ENCODE data around the gene APOO. TPM values are rescaled to one million over a fixed set of nuclear protein-coding genes. Genes with fewer than 3 reads are reported as not detected.

APOO gene
- total RNA-seq, 1 experiment from 2014 or later: 95.3 TPM

DNA sequence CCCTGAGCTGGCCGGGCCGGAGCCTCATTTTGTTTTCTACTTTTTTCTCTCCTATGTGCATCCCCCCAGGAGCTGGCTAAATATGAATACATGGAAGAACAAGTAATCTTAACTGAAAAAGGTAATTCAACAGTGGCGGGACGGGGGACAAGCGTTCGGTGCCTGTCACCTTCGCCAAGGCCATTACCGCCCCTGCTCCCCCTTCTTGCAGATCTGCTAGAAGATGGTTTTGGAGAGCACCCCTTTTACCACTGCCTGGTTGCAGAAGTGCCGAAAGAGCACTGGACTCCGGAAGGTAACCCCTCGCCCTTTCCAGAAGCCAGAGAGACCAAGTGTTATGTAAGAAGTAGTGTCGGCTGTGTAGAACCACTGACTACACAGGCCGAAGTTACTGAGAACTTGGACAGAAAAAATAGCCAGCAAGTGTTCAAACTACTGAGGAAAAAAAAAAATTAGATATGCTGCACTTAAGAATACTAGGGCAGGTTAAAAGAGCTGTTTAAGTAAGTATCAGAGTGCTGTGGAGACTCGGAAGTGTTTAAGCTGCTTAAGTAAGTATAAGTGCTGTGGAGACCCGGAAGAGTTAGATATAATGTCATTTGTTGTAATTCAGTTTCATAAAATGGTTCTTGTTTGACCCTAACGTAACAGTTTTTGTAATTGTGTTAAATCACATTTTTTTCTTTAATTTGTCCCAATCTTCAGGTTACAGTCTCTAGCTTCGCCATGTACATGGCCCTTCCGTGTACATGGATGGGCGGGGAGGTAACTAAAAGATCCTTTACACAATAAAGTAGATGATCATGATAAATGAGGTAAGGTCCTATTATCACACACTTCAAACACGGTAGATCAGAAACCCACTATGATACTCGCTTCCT, 123.9 kb downstream of the APOO start:
- Histone ChIP-seq H2BK15ac (ENCODE audit: low read depth, low read length) (no peak overlapping the region), H3K4me2 (ENCODE audit: insufficient read depth, insufficient read length, low read length) (peak overlapping the region; percentile 96), H3K9me3 (ENCODE audit: control insufficient read depth, low read depth, low read length) (no peaks in the 10 kb centered on the region), H3K79me1 (ENCODE audit: insufficient read depth, low read depth, low read length, poor library complexity, severe bottlenecking) (no peaks in the 10 kb centered on the region), H4K20me1 (ENCODE audit: control insufficient read depth, insufficient read depth, insufficient read length) (no peaks in the 10 kb centered on the region), H3K56ac (ENCODE audit: insufficient read length, low read depth, low read length) (no peak overlapping the region), H3K79me2 (ENCODE audit: insufficient read depth, low read length) (no peaks in the 10 kb centered on the region), H2BK20ac (ENCODE audit: low read depth, low read length, poor library complexity, severe bottlenecking) (no peak overlapping the region), H3K27ac (ENCODE audit: insufficient read length, low read depth, low read length) (no peak overlapping the region), H4K5ac (ENCODE audit: insufficient read length, low read depth, low read length) (no peak overlapping the region), H4K8ac (replicated peaks; ENCODE audit: insufficient read length, low read depth, low read length) (no peak overlapping the region), H3T11ph (ENCODE audit: low read length) (no peak overlapping the region), H3K9ac (ENCODE audit: extremely low read depth, insufficient read length, low read length) (peak overlapping the region; percentile 36), H2BK12ac (ENCODE audit: insufficient read length, low read depth, low read length) (no peak overlapping the region), H3K4me1 (ENCODE audit: insufficient read depth, low read length) (no peaks in the 10 kb centered on the region), H3K18ac (ENCODE audit: insufficient read length, low read depth, low read length) (no peak overlapping the region), H3K23me2 (ENCODE audit: insufficient read length, low read depth, low read length, poor library complexity, severe bottlenecking) (peaks cover 3% of the 10 kb centered on the region), H3K23ac (ENCODE audit: insufficient read length, low read depth, low read length) (no peak overlapping the region), H3K4ac (ENCODE audit: low read depth, low read length) (no peak overlapping the region), H3K14ac (ENCODE audit: insufficient read depth, low read length) (no peak overlapping the region), H2BK120ac (ENCODE audit: low read depth, low read length, poor library complexity, severe bottlenecking) (no peak overlapping the region), H3K27me3 (ENCODE audit: insufficient read depth, low read length) (no peaks in the 10 kb centered on the region), H2AK5ac (ENCODE audit: insufficient read length, low read length) (no peak overlapping the region), H4K91ac (ENCODE audit: insufficient read length, low read depth, low read length) (no peak overlapping the region), H2AFZ (ENCODE audit: low read length) (no peak overlapping the region), H2BK5ac (ENCODE audit: insufficient read length, low read length) (no peak overlapping the region)
- H3K27ac Mint-ChIP-seq: peak overlapping the region in 2 of 3 experiments; percentile 81 to 93; a peak in 4 of 7 replicates
- WGBS (ENCODE audit: extremely low coverage, insufficient read length, low lambda C conversion rate): no CpG with 5 or more reads among the region's 21 CpGs
- no peak for DNase-seq
- TF ChIP-seq, protein P1, sequence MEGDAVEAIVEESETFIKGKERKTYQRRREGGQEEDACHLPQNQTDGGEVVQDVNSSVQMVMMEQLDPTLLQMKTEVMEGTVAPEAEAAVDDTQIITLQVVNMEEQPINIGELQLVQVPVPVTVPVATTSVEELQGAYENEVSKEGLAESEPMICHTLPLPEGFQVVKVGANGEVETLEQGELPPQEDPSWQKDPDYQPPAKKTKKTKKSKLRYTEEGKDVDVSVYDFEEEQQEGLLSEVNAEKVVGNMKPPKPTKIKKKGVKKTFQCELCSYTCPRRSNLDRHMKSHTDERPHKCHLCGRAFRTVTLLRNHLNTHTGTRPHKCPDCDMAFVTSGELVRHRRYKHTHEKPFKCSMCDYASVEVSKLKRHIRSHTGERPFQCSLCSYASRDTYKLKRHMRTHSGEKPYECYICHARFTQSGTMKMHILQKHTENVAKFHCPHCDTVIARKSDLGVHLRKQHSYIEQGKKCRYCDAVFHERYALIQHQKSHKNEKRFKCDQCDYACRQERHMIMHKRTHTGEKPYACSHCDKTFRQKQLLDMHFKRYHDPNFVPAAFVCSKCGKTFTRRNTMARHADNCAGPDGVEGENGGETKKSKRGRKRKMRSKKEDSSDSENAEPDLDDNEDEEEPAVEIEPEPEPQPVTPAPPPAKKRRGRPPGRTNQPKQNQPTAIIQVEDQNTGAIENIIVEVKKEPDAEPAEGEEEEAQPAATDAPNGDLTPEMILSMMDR (conservative IDR thresholded peaks at IDR 0.05): no peak
- H3K36me3 Mint-ChIP-seq (ENCODE audit: insufficient read depth in 1 of 3, low read depth in 3 of 3): peaks cover 8 to 24% (median 24%) of the 10 kb centered on the region in 3 experiments; a peak in 6 of 7 replicates
- no peaks in the 10 kb centered on the region for H3K27me3 Mint-ChIP-seq (ENCODE audit: low read depth)
- peak overlapping the region; percentile 97 to 98 for H3K4me3 Mint-ChIP-seq
- H3K4me1 Mint-ChIP-seq: peaks cover 24 to 26% of the 10 kb centered on the region in 2 experiments
- no peaks in the 10 kb centered on the region for H3K9me3 Mint-ChIP-seq

Other genes with a start within 250 kb of the APOO start
- 256 and 267 TPM in 2 replicates for gene PRDX4, start 240.4 kb downstream of the APOO start, total RNA-seq (2021)
- gene ACOT9, start 164.7 kb downstream of the APOO start, total RNA-seq (2021): 72.3 and 73.4 TPM in 2 replicates
- 55.2 and 62.2 TPM in 2 replicates for gene SAT1, start 124.8 kb downstream of the APOO start, total RNA-seq (2021)
- gene CXorf58, start 68 bp upstream of the APOO start, total RNA-seq (2021): not detected in 2 replicates
- gene KLHL15, start 119.2 kb upstream of the APOO start, total RNA-seq (2021): 18.7 and 19.0 TPM in 2 replicates
- gene EIF2S3, start 147.0 kb upstream of the APOO start, total RNA-seq (2021): 575 and 598 TPM in 2 replicates
- gene ZFX, start 241.8 kb upstream of the APOO start, total RNA-seq (2021): 66.8 and 70.8 TPM in 2 replicates

Data from H9 (cell line).